GM18907 (cell line): Measurements from ENCODE around the gene SIPA1L3.

Experiments used
- ATAC-seq: cut with Tn5 transposase; IDR thresholded peaks from one replicate; pipeline ENCODE4 v1.9.1; 2021; ENCODE audit warnings: mild to moderate bottlenecking, moderate library complexity; ENCODE audit not compliant: unreplicated experiment

Gene SIPA1L3

GRCh38 chr19:37970699-37971098 lies 63.7 kb downstream of the SIPA1L3 start:
- no peak for ATAC-seq

- no peak for ATAC-seq
Measured at GRCh38 chr19:37972803-37973202, 65.8 kb downstream of the SIPA1L3 start.

GRCh38 chr19:37973666-37974065 lies 66.7 kb downstream of the SIPA1L3 start:
- no peak for ATAC-seq

GRCh38 chr19:37975071-37975470 lies 68.1 kb downstream of the SIPA1L3 start:
- ATAC-seq = no peak

GRCh38 chr19:37975596-37976515 lies 68.8 kb downstream of the SIPA1L3 start:
- ATAC-seq = no peak

- ATAC-seq = no peak
Measured at GRCh38 chr19:37977391-37977790, 70.4 kb downstream of the SIPA1L3 start.

GRCh38 chr19:37977992-37978391 lies 71.0 kb downstream of the SIPA1L3 start:
- no peak for ATAC-seq

- peak; percentile 36 for ATAC-seq
Measured at GRCh38 chr19:37979547-37980082, 72.6 kb downstream of the SIPA1L3 start.

GRCh38 chr19:37980419-37981170 lies 73.6 kb downstream of the SIPA1L3 start:
- ATAC-seq = no peak

GRCh38 chr19:37981785-37982475 lies 74.9 kb downstream of the SIPA1L3 start:
- ATAC-seq = no peak

GRCh38 chr19:37982655-37983054 lies 75.6 kb downstream of the SIPA1L3 start:
- no peak for ATAC-seq

- no peak for ATAC-seq
Measured at GRCh38 chr19:37983153-37983552, 76.1 kb downstream of the SIPA1L3 start.

- ATAC-seq = no peak
Measured at GRCh38 chr19:37983916-37984315, 76.9 kb downstream of the SIPA1L3 start.

- no peak for ATAC-seq
Measured at GRCh38 chr19:37986048-37986750, 79.2 kb downstream of the SIPA1L3 start.

GRCh38 chr19:37987356-37988332 lies 80.6 kb downstream of the SIPA1L3 start:
- ATAC-seq = no peak

- no peak for ATAC-seq
Measured at GRCh38 chr19:37988758-37989635, 82.0 kb downstream of the SIPA1L3 start.

- no peak for ATAC-seq
Measured at GRCh38 chr19:37989855-37990254, 82.8 kb downstream of the SIPA1L3 start.

- no peak for ATAC-seq
Measured at GRCh38 chr19:37990362-37990761, 83.4 kb downstream of the SIPA1L3 start.
